Ishikawa (cell line): ENCODE data around the gene RBMX2.

Experiments used
- CEBPB ChIP-seq: IDR thresholded peaks from 2 replicates; pipeline ENCODE4 v1.6.1; 2012
- EGR1 ChIP-seq: IDR thresholded peaks from 2 replicates; pipeline ENCODE4 v1.6.1; 2012
- EP300 ChIP-seq: IDR thresholded peaks from 2 replicates; pipeline ENCODE4 v1.6.1; 2012; ENCODE audit warnings: borderline replicate concordance
- MAX ChIP-seq: IDR thresholded peaks from 2 replicates; pipeline ENCODE4 v1.6.1; 2012
- RAD21 ChIP-seq: IDR thresholded peaks from 2 replicates; pipeline ENCODE4 v1.6.1; 2012; ENCODE audit warnings: low read depth
- TAF1 ChIP-seq: IDR thresholded peaks from 2 replicates; pipeline ENCODE4 v1.6.1; 2012; ENCODE audit warnings: low read depth, mild to moderate bottlenecking
- USF1 ChIP-seq: IDR thresholded peaks from 2 replicates; pipeline ENCODE4 v1.6.1; 2012
- YY1 ChIP-seq: IDR thresholded peaks from 2 replicates; pipeline ENCODE4 v1.6.1; 2012; ENCODE audit warnings: low read depth
- ZBTB7A ChIP-seq: IDR thresholded peaks from 2 replicates; pipeline ENCODE4 v1.6.1; 2012; ENCODE audit warnings: low read depth

GRCh38 chrX:130435937-130436336 lies 34.1 kb downstream of the RBMX2 start:
- TF ChIP-seq USF1 (no peak), ZBTB7A (no peak), EGR1 (no peak), MAX (no peak), EP300 (no peak), CEBPB (no peak), RAD21 (no peak), TAF1 (no peak), YY1 (no peak)
